Measurements from ENCODE around the gene CAPG. TPM values are rescaled to one million over a fixed set of nuclear protein-coding genes. Genes with fewer than 3 reads are reported as not detected.
"Not testable (repeated sequence)": the region's sequence is repeated elsewhere in the genome, so short reads cannot be mapped to it uniquely, and the experiment has no call there.

CAPG gene
- polyA plus RNA-seq, 1 donor (not counting 4 experiments of a cell fraction or from before 2014, with no cell fraction given): 466 TPM

DNA sequence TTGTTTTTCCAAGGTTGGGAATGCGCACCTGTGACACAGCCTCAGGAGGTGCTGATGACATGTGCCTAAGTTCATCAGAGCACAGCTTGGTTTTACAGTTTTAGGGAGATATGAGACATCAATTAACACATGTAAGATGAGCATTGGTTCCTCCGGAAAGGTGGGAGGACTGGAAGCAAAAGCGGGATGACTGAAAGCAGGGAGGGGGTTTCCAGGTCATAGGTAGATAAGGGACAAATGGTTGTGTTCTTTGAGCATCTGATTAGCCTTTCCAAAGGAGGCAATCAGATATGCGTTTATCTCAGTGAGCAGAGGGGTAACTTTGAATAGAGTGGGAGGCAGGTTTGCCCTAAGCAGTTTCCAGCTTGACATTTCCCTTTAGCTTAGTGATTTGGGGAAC, 26.3 kb downstream of the CAPG start:
- no peaks in the 10 kb centered on the region for H3K4me1 ChIP-seq (ENCODE audit: control insufficient read depth, extremely low read depth, insufficient read depth, low read length)
- no peaks in the 10 kb centered on the region for H3K9me1 ChIP-seq (ENCODE audit: control insufficient read depth, extremely low read depth, insufficient read depth, low read length)
- H3K27me3 ChIP-seq (ENCODE audit: control insufficient read depth, extremely low read depth, insufficient read depth, low read length): no peaks in the 10 kb centered on the region
- H3K9me3 ChIP-seq (ENCODE audit: control insufficient read depth, low read depth, low read length): no peaks in the 10 kb centered on the region
- FAIRE-seq (no peak), DNase-seq (ENCODE audit: low read depth, low spot score) (no peak)
- H3K79me2 ChIP-seq (ENCODE audit: control insufficient read depth, insufficient read depth, low read length): no peaks in the 10 kb centered on the region
- no peak overlapping the region for H3K4me3 ChIP-seq (ENCODE audit: control insufficient read depth in 2 of 3, extremely low read depth in 1 of 3, insufficient read depth in 2 of 3, low read depth in 1 of 3, low read length in 3 of 3)
- H4K20me1 ChIP-seq (ENCODE audit: control insufficient read depth, extremely low read depth, insufficient read depth, low read length): no peaks in the 10 kb centered on the region
- H2AFZ ChIP-seq (ENCODE audit: control insufficient read depth, low read length): no peak overlapping the region
- dilution Hi-C loops (cut with MboI; ENCODE audit: extremely low pct_ligation_motif_present, low sequenced_read_pairs): no loop called here
- no peak overlapping the region for H3K4me2 ChIP-seq (ENCODE audit: control insufficient read depth, extremely low read depth, insufficient read depth, low read depth, low read length)
- peaks cover 8 to 17% of the 10 kb centered on the region in 2 experiments for H3K36me3 ChIP-seq (ENCODE audit: control insufficient read depth in 2 of 2, extremely low read depth in 1 of 2, insufficient read depth in 2 of 2, low read length in 2 of 2)
- H3K9ac ChIP-seq (ENCODE audit: control insufficient read depth, extremely low read depth, insufficient read depth, low read length): no peak overlapping the region
- no peak overlapping the region for H3K27ac ChIP-seq (ENCODE audit: control insufficient read depth, insufficient read depth, low read length)
- TF ChIP-seq, protein P1, sequence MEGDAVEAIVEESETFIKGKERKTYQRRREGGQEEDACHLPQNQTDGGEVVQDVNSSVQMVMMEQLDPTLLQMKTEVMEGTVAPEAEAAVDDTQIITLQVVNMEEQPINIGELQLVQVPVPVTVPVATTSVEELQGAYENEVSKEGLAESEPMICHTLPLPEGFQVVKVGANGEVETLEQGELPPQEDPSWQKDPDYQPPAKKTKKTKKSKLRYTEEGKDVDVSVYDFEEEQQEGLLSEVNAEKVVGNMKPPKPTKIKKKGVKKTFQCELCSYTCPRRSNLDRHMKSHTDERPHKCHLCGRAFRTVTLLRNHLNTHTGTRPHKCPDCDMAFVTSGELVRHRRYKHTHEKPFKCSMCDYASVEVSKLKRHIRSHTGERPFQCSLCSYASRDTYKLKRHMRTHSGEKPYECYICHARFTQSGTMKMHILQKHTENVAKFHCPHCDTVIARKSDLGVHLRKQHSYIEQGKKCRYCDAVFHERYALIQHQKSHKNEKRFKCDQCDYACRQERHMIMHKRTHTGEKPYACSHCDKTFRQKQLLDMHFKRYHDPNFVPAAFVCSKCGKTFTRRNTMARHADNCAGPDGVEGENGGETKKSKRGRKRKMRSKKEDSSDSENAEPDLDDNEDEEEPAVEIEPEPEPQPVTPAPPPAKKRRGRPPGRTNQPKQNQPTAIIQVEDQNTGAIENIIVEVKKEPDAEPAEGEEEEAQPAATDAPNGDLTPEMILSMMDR (optimal IDR thresholded peaks at IDR 0.05 in 1 of 3, IDR thresholded peaks at IDR 0.05 in 1 of 3, conservative IDR thresholded peaks at IDR 0.05 in 1 of 3; ENCODE audit: extremely low read depth in 1 of 3, insufficient read depth in 2 of 3, low read length in 3 of 3): no peak
- TF ChIP-seq EZH2 (IDR thresholded peaks at IDR 0.05; ENCODE audit: low read length): no peak

DNA sequence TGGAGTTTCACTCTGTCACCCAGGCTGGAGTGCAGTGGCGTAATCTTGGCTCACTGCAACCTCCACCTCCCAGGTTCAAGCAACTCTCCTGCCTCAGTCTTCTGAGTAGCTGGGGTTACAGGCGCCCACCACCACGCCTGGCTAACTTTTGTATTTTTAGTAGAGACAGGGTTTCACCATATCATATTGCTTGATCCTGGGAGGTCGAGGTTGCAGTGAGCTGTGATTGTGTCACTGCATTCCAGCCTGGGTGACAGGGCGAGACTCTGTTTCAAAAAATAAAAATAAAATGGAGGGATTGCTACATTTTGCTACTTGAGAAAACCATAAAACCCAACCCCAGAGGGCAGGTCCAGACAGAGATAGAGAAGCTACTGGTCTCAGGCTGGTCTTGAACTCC, 27.0 kb downstream of the CAPG start:
- H3K9me3 ChIP-seq (ENCODE audit: control insufficient read depth, low read depth, low read length); H3K4me3 ChIP-seq (ENCODE audit: control insufficient read depth in 2 of 3, extremely low read depth in 1 of 3, insufficient read depth in 2 of 3, low read depth in 1 of 3, low read length in 3 of 3); H2AFZ ChIP-seq (ENCODE audit: control insufficient read depth, low read length); H3K27me3 ChIP-seq (ENCODE audit: control insufficient read depth, extremely low read depth, insufficient read depth, low read length); H3K9me1 ChIP-seq (ENCODE audit: control insufficient read depth, extremely low read depth, insufficient read depth, low read length); H4K20me1 ChIP-seq (ENCODE audit: control insufficient read depth, extremely low read depth, insufficient read depth, low read length); H3K27ac ChIP-seq (ENCODE audit: control insufficient read depth, insufficient read depth, low read length); H3K4me2 ChIP-seq (ENCODE audit: control insufficient read depth, extremely low read depth, insufficient read depth, low read depth, low read length); dilution Hi-C loops (cut with MboI; ENCODE audit: extremely low pct_ligation_motif_present, low sequenced_read_pairs); FAIRE-seq; DNase-seq (ENCODE audit: low read depth, low spot score); H3K9ac ChIP-seq (ENCODE audit: control insufficient read depth, extremely low read depth, insufficient read depth, low read length); H3K79me2 ChIP-seq (ENCODE audit: control insufficient read depth, insufficient read depth, low read length); H3K4me1 ChIP-seq (ENCODE audit: control insufficient read depth, extremely low read depth, insufficient read depth, low read length): not testable (repeated sequence)
- peaks cover 7 to 13% of the 10 kb centered on the region in 2 experiments for H3K36me3 ChIP-seq (ENCODE audit: control insufficient read depth in 2 of 2, extremely low read depth in 1 of 2, insufficient read depth in 2 of 2, low read length in 2 of 2)

DNA sequence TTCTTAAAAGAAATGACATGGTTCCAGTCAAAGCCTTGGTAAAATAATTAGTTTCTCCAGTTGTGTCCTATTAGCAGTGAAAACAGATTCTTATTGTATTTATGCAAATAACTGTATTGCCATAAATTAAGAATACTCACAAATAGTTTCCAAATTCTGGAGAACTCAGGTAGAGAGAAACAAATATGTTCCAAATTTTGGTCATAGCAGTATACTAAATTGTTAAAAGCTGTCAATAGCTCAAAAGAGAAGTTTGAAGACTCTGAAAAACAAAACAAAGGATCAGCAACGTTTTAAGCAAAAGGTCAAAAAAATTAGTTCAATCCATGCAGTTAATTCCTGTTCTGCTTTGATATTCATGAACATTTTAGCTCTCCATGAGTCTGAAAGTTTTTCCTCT, 30.1 kb downstream of the CAPG start:
- Histone ChIP-seq H2AFZ (ENCODE audit: control insufficient read depth, low read length) (no peak overlapping the region), H4K20me1 (ENCODE audit: control insufficient read depth, extremely low read depth, insufficient read depth, low read length) (no peaks in the 10 kb centered on the region), H3K27me3 (ENCODE audit: control insufficient read depth, extremely low read depth, insufficient read depth, low read length) (no peaks in the 10 kb centered on the region), H3K4me2 (ENCODE audit: control insufficient read depth, extremely low read depth, insufficient read depth, low read depth, low read length) (no peak overlapping the region), H3K9ac (ENCODE audit: control insufficient read depth, extremely low read depth, insufficient read depth, low read length) (no peak overlapping the region), H3K79me2 (ENCODE audit: control insufficient read depth, insufficient read depth, low read length) (no peaks in the 10 kb centered on the region), H3K27ac (ENCODE audit: control insufficient read depth, insufficient read depth, low read length) (no peak overlapping the region), H3K9me1 (ENCODE audit: control insufficient read depth, extremely low read depth, insufficient read depth, low read length) (no peaks in the 10 kb centered on the region), H3K9me3 (ENCODE audit: control insufficient read depth, low read depth, low read length) (no peaks in the 10 kb centered on the region), H3K36me3 (ENCODE audit: control insufficient read depth in 2 of 2, extremely low read depth in 1 of 2, insufficient read depth in 2 of 2, low read length in 2 of 2) (peaks cover 3 to 5% of the 10 kb centered on the region in 2 experiments), H3K4me3 (ENCODE audit: control insufficient read depth in 2 of 3, extremely low read depth in 1 of 3, insufficient read depth in 2 of 3, low read depth in 1 of 3, low read length in 3 of 3) (no peak overlapping the region), H3K4me1 (ENCODE audit: control insufficient read depth, extremely low read depth, insufficient read depth, low read length) (peaks cover 30% of the 10 kb centered on the region)
- TF ChIP-seq EZH2 (IDR thresholded peaks at IDR 0.05; ENCODE audit: low read length): no peak
- TF ChIP-seq, protein P1 (optimal IDR thresholded peaks at IDR 0.05 in 1 of 3, IDR thresholded peaks at IDR 0.05 in 1 of 3, conservative IDR thresholded peaks at IDR 0.05 in 1 of 3; ENCODE audit: extremely low read depth in 1 of 3, insufficient read depth in 2 of 3, low read length in 3 of 3): no peak
- DNase-seq (ENCODE audit: low read depth, low spot score): no peak
- dilution Hi-C loops (cut with MboI; ENCODE audit: extremely low pct_ligation_motif_present, low sequenced_read_pairs): no loop called here
- no peak for FAIRE-seq

All from keratinocyte (primary cell).